Immature natural killer cell (primary cell): ENCODE measurements around the gene TSR3. TPM values are rescaled to one million over a fixed set of nuclear protein-coding genes. Genes with fewer than 3 reads are reported as not detected.

Experiments used
- DNase-seq, 3 donors: peaks; one replicate each; pipeline ENCODE4 v3.0.0; 2022; ENCODE audit warnings: mixed read lengths in 1 of 3
- H3K27ac Mint-ChIP-seq, 6 donors: one replicate each; pipeline ENCODE4 v1.8.0; 2020; ENCODE audit warnings: mixed read lengths in 6 of 6, mild to moderate bottlenecking in 5 of 6, inconsistent platforms in 4 of 6, moderate library complexity in 3 of 6
- H3K27me3 Mint-ChIP-seq, 3 donors: one replicate each; pipeline ENCODE4 v1.8.0; 2020 to 2021; ENCODE audit warnings: low read depth in 3 of 3, mild to moderate bottlenecking in 3 of 3, mixed read lengths in 3 of 3, moderate library complexity in 3 of 3, inconsistent platforms in 1 of 3
- H3K36me3 Mint-ChIP-seq, 3 donors: one replicate each; pipeline ENCODE4 v1.8.0; 2020; ENCODE audit warnings: mixed read lengths in 3 of 3, inconsistent platforms in 2 of 3, mild to moderate bottlenecking in 2 of 3
- H3K4me1 Mint-ChIP-seq, 2 donors: one replicate each; pipeline ENCODE4 v1.8.0; 2020; ENCODE audit warnings: inconsistent platforms in 2 of 2, mild to moderate bottlenecking in 2 of 2, mixed read lengths in 2 of 2, moderate library complexity in 1 of 2
- H3K4me3 Mint-ChIP-seq, 5 donors: one replicate each; pipeline ENCODE4 v1.8.0; 2020; ENCODE audit warnings: mild to moderate bottlenecking in 5 of 5, mixed read lengths in 5 of 5, inconsistent platforms in 3 of 5, moderate library complexity in 3 of 5
- H3K9me3 Mint-ChIP-seq, 6 donors: one replicate each; pipeline ENCODE4 v1.8.0; 2020; ENCODE audit warnings: mild to moderate bottlenecking in 6 of 6, mixed read lengths in 6 of 6, inconsistent platforms in 4 of 6, moderate library complexity in 3 of 6
- polyA plus RNA-seq, 3 donors: library from polyadenylated mRNA; unstranded; fragments of 300-500 nt; fragmentation: Illumina TruSeq; gene quantifications; one replicate each; pipeline ENCODE4 v1.2.3, GENCODE V29; 2021

The TSR3 gene
- polyA plus RNA-seq, 3 donors from 2014 or later = 104 to 143 (median 114) TPM

DNA sequence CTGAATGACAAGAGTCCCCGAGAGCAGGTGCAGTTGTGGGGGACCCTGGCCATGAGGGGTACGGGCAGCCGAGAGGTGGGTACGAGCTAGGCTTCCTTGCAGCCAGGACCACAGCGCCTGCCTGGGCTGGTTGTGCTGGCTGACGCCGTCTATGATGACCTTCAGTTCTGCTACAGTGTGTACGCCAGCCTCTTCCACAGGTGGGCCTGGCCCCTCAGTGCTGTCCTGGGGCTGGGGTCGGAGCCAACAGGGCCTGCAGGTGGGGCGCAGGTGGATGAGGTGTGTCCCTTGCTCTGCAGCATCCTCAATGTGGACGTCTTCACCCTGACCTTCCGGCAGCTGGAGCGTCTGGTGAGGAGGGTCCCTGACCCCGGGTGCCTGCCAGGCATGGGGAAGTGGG is 7.2 kb downstream of the TSR3 start:
- no peaks in the 10 kb centered on the region for H3K9me3 Mint-ChIP-seq
- H3K4me1 Mint-ChIP-seq = peaks cover 12 to 20% of the 10 kb centered on the region in 2 donors
- H3K27ac Mint-ChIP-seq = no peak overlapping the region
- H3K36me3 Mint-ChIP-seq = no peaks in the 10 kb centered on the region
- H3K4me3 Mint-ChIP-seq = no peak overlapping the region
- no peak for DNase-seq
- H3K27me3 Mint-ChIP-seq = peaks cover 0 to 4% (median 3%) of the 10 kb centered on the region in 3 donors

DNA sequence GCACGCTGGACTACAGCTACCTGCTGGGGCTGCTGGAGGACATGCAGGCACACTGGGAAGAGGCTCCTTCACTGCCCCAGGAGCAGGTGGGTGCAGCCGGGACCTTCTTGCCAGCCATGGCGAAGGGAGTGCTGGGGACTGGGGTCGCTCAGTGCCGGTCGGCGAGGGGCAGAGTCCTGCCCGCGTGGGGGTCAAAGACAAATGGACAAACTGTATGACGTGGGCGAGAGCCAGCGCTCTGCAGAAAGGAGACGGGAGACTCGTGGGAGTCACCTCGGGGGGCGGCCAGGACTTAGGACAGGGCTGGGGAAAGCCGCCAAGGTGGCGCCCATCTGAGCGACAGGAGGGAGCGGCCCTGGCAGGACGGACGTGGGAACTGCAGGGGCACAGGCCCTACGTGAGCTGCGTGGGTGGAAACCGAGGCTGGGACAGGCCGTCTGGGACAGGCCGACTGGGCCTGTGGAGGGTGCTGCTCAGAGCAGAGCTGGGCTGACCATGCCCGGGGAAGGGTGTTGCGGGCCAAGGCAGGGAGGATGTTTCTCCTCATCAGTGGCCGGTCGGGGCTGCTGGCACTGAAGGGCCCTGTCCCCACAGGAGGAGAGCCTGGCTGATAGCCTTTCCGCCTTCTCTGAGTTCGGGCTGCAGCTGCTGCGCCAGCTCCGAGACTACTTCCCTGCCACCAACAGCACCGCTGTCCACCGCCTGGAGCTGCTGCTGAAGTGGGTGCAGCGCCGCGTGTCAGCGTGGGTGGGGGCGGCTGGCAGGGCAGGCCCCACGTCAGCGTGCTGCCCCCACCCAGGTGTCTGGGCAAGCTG is 8.0 kb downstream of the TSR3 start:
- DNase-seq = no peak
- Mint-ChIP-seq H3K36me3 (no peaks in the 10 kb centered on the region), H3K4me3 (peak overlapping the region; percentile 65 to 79 (median 76)), H3K9me3 (no peaks in the 10 kb centered on the region), H3K27ac (peak overlapping the region in 3 of 6 donors; percentile 18 to 67 (median 46)), H3K27me3 (peaks cover 0 to 3% (median 2%) of the 10 kb centered on the region in 3 donors), H3K4me1 (peaks cover 12 to 18% of the 10 kb centered on the region in 2 donors)

DNA sequence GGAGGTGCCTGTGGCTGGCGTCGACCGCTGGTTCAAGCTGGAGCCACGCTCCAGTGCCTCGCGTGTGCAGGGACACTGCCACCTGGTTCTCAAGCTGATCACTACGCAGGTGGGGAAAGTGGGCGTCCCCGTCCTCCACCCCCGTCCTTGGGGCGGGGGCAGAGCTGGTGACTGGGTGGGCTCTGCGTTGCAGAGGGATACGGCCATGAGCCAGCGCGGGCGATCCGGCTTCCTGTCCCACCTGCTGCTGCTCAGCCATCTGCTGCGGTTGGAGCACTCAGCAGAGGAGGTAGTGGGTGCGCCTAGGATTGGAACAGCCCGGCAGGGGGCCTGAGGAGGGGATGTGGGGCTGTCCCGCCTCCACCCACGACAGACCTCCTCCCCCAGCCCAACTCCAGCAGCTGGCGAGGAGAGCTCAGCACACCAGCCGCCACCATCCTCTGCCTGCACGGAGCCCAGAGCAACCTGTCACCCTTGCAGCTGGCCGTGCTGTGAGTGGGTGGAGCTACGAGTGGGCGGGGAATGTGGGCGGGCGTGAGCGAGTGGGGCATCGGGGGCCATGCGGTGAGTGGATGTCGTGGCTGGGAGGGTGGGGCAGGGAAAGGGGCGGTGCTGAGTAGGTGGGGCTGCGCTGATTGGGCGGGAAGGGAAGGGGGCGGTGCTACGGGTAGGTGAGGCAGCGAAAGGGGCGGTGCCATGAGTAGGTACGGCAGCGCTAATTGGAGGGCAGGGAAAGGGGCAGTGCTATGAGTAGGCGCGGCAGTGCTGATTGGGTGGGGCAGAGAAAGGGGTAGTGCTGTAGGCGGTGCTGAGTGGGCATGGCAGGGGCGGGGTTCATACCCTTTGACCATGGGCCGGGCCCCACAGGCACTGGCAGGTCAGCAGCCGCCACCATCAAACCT is 8.9 kb downstream of the TSR3 start:
- Mint-ChIP-seq H3K9me3 (no peaks in the 10 kb centered on the region), H3K4me3 (peak overlapping the region; percentile 65 to 79 (median 76)), H3K27ac (peak overlapping the region in 5 of 6 donors; percentile 18 to 67 (median 34)), H3K27me3 (peaks cover 0 to 3% (median 2%) of the 10 kb centered on the region in 3 donors), H3K4me1 (peaks cover 12 to 18% of the 10 kb centered on the region in 2 donors), H3K36me3 (no peaks in the 10 kb centered on the region)
- peak; percentile 93 to 96 (median 94) for DNase-seq

DNA sequence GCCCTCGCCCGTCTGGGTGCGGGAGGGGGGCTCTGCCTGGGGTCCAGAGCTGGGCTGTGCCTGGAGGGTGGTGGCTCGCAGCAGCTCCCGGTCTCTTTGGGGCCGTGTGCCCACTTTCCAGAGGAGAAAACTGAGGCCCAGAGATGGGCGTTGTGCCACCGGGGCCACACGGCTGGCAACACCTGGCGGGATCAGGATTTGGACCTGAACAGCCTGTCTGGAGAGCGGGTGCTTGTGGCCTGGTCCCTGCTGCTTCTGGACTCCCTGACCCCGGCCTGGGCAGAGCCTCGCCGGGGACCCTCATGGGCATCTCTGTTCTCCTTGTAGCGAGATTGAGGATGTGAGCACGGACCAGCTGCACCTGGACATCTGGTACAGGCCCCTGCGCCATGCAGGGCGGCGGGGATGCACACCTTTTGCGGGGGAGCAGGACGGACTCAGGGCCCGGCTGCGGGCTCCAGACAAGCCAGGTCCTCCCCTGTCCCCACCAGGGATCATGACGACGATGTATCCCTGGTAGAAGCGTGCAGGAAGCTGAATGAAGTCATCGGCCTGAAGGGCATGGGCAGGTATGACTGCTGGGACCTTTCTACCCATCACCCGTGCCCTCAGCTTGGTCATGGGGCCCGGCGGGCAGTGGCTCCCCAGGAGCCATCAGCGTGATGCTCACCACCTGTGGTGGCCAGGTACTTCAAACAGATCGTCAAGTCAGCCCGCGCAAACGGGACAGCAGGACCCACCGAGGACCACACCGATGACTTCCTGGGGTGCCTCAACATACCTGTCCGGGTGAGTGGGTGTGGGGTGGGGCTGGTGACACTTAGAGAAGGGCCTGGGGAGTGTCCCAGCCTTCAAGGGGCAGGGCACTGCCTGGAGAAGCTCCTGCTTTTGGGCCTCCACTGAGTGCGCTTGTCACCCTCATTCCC is 9.9 kb downstream of the TSR3 start:
- no peak for DNase-seq
- no peak overlapping the region for H3K27ac Mint-ChIP-seq
- H3K36me3 Mint-ChIP-seq = no peaks in the 10 kb centered on the region
- H3K9me3 Mint-ChIP-seq = no peaks in the 10 kb centered on the region
- peaks cover 0 to 5% (median 2%) of the 10 kb centered on the region in 3 donors for H3K27me3 Mint-ChIP-seq
- H3K4me3 Mint-ChIP-seq = peak overlapping the region; percentile 65 to 79 (median 76)
- peaks cover 12 to 18% of the 10 kb centered on the region in 2 donors for H3K4me1 Mint-ChIP-seq

DNA sequence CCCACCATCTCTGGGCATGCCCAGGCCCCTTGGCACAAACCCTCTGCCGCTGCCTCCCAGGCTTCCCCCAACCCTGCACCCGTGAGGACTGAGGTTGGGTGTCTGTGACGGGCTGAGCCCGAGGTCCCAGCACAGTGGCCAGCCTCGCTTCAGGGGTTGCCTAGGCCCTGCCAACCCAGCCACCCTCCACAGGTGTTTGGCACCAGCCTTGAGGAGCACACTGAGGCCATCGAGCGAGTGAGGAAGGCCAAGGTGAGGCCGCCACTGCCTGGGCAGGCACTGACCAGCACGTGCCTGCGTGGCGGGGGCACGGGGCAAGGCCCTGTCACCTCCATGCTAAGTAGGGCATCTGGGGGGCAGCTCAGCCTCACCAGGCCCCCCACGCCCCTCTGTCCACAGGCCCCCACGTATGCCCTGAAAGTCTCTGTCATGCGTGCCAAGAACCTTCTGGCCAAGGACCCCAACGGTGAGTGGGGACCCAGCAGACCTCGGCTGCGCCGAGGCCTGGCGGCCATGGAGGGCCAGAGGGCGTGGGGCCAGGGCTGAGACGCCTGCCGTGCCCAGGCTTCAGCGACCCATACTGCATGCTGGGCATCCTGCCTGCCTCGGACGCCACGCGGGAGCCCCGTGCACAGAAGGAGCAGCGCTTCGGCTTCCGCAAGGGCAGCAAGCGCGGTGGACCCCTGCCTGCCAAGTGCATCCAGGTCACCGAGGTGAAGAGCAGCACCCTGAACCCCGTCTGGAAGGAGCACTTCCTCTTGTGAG is 10.8 kb downstream of the TSR3 start:
- H3K27me3 Mint-ChIP-seq = peaks cover 0 to 5% (median 2%) of the 10 kb centered on the region in 3 donors
- peaks cover 12 to 18% of the 10 kb centered on the region in 2 donors for H3K4me1 Mint-ChIP-seq
- no peaks in the 10 kb centered on the region for H3K9me3 Mint-ChIP-seq
- no peak overlapping the region for H3K4me3 Mint-ChIP-seq
- no peak overlapping the region for H3K27ac Mint-ChIP-seq
- no peak for DNase-seq
- H3K36me3 Mint-ChIP-seq = no peaks in the 10 kb centered on the region

DNA sequence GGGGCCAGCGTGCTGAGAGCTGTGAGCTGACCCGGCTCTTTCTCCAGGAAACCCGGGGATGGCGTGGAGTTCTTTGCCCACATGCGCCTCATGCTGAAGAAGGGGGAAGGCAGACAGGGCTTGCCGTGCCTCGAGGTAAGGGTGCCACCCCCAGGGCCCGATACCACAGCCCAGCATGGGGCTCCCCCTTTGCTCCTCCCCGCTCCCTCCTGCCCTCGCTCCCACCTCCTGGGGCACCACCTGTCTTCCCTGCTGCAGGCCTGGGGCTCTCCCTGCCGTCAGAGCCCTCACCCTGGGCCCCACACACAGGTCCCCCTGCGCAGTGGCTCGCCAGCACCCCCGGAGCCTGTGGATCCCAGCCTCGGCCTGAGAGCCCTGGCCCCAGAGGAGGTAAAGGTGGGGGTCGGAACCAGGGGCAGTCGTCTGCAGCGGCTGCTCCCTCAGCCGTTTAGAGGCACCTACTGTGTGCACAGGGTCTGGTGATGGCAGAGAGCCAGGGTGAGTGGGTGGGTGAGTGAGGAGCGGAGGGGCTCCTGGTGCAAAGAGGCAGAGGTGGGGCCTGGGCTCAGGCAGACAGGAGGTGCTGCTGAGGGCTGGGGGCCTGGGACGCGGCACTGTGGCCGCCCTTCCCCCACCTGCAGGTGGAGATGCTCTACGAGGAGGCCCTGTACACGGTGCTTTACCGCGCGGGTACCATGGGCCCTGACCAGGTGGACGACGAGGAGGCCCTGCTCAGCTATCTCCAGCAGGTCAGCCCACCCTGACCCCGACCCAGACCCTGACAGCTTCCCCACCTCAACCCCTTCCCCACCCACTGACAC is 12.6 kb downstream of the TSR3 start:
- Mint-ChIP-seq H3K36me3 (no peaks in the 10 kb centered on the region), H3K9me3 (no peaks in the 10 kb centered on the region), H3K27me3 (peaks cover 0 to 8% (median 2%) of the 10 kb centered on the region in 3 donors), H3K4me1 (peaks cover 12 to 20% of the 10 kb centered on the region in 2 donors), H3K4me3 (no peak overlapping the region), H3K27ac (no peak overlapping the region)
- DNase-seq = no peak

DNA sequence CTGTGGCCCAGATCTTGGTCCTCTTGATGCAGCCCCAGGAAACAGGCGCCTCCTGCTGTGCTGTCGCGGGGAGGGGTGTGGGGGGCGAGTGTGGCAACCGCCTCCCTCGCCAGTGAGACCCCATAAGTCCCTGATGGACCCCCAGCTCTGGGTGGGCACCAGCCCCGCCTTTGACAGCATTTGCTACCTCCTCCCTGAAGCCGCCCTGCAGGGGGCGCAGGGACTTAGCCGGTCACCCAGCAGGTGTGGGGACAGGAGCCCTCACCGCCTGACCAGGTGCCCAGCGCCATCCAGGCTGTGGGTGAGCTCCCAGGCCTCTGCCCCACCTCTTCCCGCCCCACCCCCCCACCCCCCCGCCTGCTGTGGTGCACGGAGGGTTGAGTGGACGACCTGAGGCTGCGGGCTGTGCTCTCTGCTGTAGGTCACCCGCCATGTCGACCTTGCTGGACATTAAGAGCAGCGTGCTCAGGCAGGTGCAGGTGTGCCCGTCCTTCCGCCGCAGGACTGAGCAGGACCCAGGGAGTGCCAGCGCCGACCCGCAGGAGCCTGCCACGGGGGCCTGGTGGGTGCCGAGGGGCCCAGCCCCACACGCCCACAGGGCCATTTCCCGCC is 13.5 kb downstream of the TSR3 start:
- no peak overlapping the region for H3K27ac Mint-ChIP-seq
- H3K9me3 Mint-ChIP-seq = no peaks in the 10 kb centered on the region
- H3K4me3 Mint-ChIP-seq = no peak overlapping the region
- peak in 1 of 3 donors; percentile 20 for DNase-seq
- no peaks in the 10 kb centered on the region for H3K36me3 Mint-ChIP-seq
- peaks cover 0 to 8% (median 2%) of the 10 kb centered on the region in 3 donors for H3K27me3 Mint-ChIP-seq
- H3K4me1 Mint-ChIP-seq = peaks cover 10 to 17% of the 10 kb centered on the region in 2 donors

DNA sequence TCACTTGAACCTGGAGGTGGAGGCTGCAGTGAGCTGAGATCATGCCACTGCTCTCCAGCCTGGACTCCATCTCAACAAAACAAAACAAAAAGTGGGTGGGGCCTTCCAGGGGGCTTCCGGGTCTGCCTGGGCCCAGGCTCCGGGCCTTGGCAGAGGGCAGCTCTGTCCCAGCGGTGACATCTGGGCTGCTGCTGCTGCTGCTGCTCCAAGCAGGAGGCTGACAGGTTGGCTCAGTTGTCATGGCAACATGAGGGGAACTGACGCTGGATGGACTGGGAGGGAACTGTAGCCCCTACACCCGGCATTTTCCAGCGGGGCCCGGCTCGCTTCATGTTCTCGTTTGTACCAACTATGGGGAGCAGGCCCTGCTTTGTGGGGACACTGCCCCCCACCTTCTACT is 14.2 kb downstream of the TSR3 start:
- H3K27ac Mint-ChIP-seq = no peak overlapping the region
- H3K4me1 Mint-ChIP-seq = peaks cover 7 to 13% of the 10 kb centered on the region in 2 donors
- H3K36me3 Mint-ChIP-seq = no peaks in the 10 kb centered on the region
- no peak for DNase-seq
- peaks cover 1 to 7% (median 2%) of the 10 kb centered on the region in 3 donors for H3K27me3 Mint-ChIP-seq
- no peaks in the 10 kb centered on the region for H3K9me3 Mint-ChIP-seq
- no peak overlapping the region for H3K4me3 Mint-ChIP-seq

DNA sequence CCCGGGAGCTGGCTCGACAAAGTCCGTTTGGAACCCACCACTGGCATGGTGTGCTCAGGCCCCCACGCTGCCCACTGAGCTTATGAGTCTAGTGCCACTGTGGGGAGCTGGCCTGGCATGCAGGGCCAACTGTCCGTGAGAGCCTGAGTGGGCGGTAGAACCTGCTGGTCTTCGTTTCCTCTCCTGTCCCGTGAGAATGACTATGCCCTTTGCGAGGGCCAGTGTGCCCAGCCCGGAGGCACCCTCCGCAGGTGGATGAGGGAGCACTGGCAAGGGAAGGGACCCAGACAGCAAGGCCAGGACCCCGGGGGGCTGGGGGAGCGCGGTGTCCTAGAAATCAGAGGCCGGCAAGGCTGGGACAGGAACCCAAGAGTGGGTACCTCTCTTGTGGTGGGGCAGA is 15.1 kb downstream of the TSR3 start:
- H3K27ac Mint-ChIP-seq = no peak overlapping the region
- H3K27me3 Mint-ChIP-seq = peaks cover 4 to 14% (median 8%) of the 10 kb centered on the region in 3 donors
- H3K36me3 Mint-ChIP-seq = no peaks in the 10 kb centered on the region
- no peaks in the 10 kb centered on the region for H3K9me3 Mint-ChIP-seq
- no peak for DNase-seq
- H3K4me1 Mint-ChIP-seq = peaks cover 12 to 14% of the 10 kb centered on the region in 2 donors
- no peak overlapping the region for H3K4me3 Mint-ChIP-seq

DNA sequence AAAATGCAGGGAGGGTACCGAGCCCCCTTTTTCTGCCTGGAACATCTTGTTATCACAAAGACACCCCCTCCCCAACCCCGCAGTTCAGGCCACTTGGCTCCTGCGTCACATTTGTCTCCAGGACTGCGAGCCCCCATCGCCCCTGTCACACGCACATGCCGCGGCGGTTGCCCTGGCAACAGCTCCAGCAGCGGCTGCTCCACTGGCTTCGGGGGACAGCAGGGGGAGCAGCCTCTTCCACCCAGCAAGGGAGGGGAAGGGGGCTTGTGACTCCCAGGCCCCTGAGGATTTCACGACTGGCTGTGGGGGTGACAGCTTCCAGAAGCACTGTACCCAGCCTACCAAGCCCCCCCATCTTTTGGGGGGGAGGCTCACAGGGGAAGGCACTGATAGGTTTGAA is 15.7 kb downstream of the TSR3 start:
- DNase-seq = no peak
- no peak overlapping the region for H3K27ac Mint-ChIP-seq
- H3K4me1 Mint-ChIP-seq = peaks cover 18 to 20% of the 10 kb centered on the region in 2 donors
- no peak overlapping the region for H3K4me3 Mint-ChIP-seq
- H3K36me3 Mint-ChIP-seq = no peaks in the 10 kb centered on the region
- H3K27me3 Mint-ChIP-seq = peaks cover 4 to 15% (median 10%) of the 10 kb centered on the region in 3 donors
- H3K9me3 Mint-ChIP-seq = no peaks in the 10 kb centered on the region

DNA sequence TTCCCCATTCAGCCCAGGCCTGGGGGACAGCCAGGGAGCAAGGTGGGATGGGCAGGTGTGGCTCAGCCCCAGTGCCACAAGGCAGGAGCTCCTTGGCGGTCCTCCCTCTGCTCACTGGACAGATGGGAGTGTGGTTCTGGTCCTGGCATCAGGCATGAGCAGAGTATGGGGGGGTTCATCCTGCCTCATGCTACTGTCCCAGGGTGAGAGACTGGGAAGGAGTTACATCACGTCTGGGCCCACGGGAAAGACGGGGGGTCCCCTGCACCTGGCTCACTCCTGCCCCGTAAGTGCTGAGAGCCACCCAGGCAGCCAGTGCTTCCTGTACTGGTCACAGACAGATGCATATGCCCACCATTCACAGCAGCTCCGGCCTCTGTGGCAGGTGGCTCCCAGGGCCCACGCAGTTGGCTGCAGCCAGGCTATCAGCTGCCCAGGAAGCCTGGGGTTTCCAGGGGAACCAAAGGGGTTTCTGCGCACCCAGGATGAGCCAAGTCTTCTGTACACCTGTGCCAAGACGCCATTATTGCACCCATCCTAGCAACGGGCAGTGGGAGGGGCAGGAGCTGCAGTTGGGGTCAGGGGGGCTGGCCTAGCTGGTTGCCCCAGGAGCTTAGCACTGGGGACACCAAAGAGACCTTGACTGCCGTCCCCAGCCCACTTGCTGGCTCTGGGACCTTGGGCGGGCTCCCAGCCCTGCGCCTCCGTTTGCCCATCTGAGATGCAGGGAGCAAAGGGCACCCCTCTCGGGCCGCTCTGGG is 16.3 kb downstream of the TSR3 start:
- H3K9me3 Mint-ChIP-seq = no peaks in the 10 kb centered on the region

More for the DNA sequence above, 16.3 kb downstream of the TSR3 start:
- H3K4me1 Mint-ChIP-seq = peaks cover 19% of the 10 kb centered on the region in 2 donors
- H3K36me3 Mint-ChIP-seq = no peaks in the 10 kb centered on the region
- DNase-seq = no peak
- H3K27ac Mint-ChIP-seq = no peak overlapping the region
- peaks cover 4 to 13% (median 10%) of the 10 kb centered on the region in 3 donors for H3K27me3 Mint-ChIP-seq
- peak overlapping the region in 1 of 5 donors; percentile 10 for H3K4me3 Mint-ChIP-seq
